NT2/D1 (cell line): ENCODE data around the gene INSYN1.

Experiments used
- DNase-seq: peaks from one replicate; pipeline ENCODE4 v3.0.0-alpha.2; 2011; ENCODE audit warnings: low read depth, low spot score
- H3K27me3 ChIP-seq: 2 replicates; pipeline ENCODE4 v1.6.0; 2011; ENCODE audit warnings: mild to moderate bottlenecking; ENCODE audit not compliant: insufficient read length, insufficient read depth
- H3K36me3 ChIP-seq: 2 replicates; pipeline ENCODE4 v1.6.1; 2011; ENCODE audit warnings: mild to moderate bottlenecking, low read length, mixed read lengths; ENCODE audit not compliant: insufficient read depth, insufficient read length
- H3K4me1 ChIP-seq: 2 replicates; pipeline ENCODE4 v1.5.1; 2011; ENCODE audit not compliant: insufficient read depth, insufficient read length
- H3K4me3 ChIP-seq: 2 replicates; pipeline ENCODE4 v1.5.1; 2011; ENCODE audit warnings: low read depth; ENCODE audit not compliant: insufficient read length
- H3K9ac ChIP-seq: 2 replicates; pipeline ENCODE4 v1.6.0; 2011; ENCODE audit warnings: low read depth; ENCODE audit not compliant: insufficient read length
- H3K9me3 ChIP-seq: 2 replicates; pipeline ENCODE4 v1.5.1; 2011; ENCODE audit warnings: mild to moderate bottlenecking, low read length; ENCODE audit not compliant: insufficient read depth
- SUZ12 ChIP-seq: IDR thresholded peaks from 2 replicates; pipeline ENCODE4 v1.6.1; 2011; ENCODE audit not compliant: insufficient read length, insufficient read depth; ENCODE audit errors: extremely low read depth
- YY1 ChIP-seq: IDR thresholded peaks from 2 replicates; pipeline ENCODE4 v1.6.1; 2011; ENCODE audit not compliant: insufficient read length, insufficient read depth
- ZNF274 ChIP-seq: IDR thresholded peaks from 2 replicates; pipeline ENCODE4 v1.6.1; 2011; ENCODE audit warnings: mild to moderate bottlenecking, low read depth, low read length

INSYN1 gene

DNA sequence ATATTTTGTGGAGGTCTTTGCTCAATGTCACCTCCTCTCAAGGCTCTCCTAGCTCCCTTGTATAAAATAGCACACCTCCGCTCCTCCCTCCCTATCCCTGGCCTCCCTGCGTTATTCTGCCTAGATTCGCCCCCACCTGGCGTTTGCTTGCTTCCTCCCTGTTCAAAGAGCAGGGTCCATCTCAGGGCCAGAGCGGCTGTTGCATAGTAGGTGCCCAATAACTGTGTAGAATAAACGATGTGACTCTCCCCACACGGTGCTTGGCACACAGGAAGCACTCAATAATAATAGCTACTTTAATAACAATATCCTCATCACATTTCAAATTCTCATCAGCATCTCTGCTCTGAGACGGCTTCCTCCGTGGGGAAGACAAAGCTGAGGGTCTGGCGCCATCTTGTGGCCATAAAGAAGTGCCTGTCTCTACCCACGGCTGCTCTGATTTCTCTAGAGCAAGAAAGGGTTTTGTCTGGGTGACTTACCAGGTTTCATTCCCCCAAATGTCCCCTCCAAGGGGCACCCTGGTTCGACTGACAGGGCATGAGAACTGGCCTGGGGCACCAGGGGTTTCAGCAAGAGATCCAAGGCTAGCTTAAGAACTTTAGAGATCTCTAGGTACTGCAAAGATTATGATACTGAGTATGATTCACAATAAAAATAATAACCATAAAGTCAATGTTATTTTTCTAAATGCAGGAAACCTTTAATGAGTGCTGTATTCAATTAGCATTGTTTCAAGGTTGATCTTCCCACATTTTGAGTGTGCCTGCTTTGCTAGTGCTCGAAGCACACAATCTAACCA lies 52.9 kb downstream of the INSYN1 start:
- peaks cover 61% of the 10 kb centered on the region for H3K36me3 ChIP-seq
- DNase-seq: peak; percentile 83
- no peaks in the 10 kb centered on the region for H3K27me3 ChIP-seq
- no peak overlapping the region for H3K4me3 ChIP-seq
- no peaks in the 10 kb centered on the region for H3K9me3 ChIP-seq
- peaks cover 20% of the 10 kb centered on the region for H3K4me1 ChIP-seq
- no peak overlapping the region for H3K9ac ChIP-seq
- TF ChIP-seq SUZ12 (no peak), YY1 (no peak), ZNF274 (no peak)

DNA sequence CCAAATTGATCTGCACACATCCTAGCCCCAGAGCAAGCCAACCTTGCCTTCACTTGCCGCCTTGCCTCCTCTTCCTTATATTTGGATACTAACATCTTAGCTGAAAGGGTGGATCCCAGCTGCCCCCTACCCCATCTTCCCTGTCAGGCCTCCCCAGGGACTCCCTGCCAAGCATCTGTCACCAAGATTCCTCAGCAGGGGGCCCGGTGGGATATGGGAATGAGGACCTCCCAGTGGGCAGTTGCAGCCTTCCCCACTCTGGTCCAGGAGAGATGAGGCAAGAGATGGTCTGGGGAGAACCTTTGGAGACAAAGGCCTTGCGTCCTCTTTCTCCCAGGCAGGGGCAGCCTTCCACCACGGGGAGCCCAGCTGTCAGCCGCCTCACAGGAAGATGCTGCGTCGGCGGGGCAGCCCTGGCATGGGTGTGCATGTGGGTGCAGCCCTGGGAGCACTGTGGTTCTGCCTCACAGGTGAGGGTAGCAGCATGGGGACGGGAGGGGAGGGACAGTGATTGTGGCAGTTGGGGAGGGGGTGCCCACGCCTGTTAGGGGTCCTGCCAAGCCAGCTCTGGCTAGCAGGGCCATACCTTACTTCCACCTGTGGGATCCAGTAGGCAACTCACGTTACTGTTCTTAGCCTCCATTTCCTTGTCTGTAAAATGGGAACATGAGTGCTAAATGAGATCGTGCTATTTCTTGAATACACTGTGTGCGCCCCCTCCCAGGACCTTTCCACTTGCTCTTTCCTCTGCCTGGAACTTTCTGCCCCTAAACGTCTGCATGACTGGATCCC lies 53.7 kb downstream of the INSYN1 start:
- Histone ChIP-seq H3K27me3 (no peaks in the 10 kb centered on the region), H3K4me3 (no peak overlapping the region), H3K9ac (no peak overlapping the region), H3K4me1 (peaks cover 20% of the 10 kb centered on the region), H3K9me3 (no peaks in the 10 kb centered on the region), H3K36me3 (peaks cover 56% of the 10 kb centered on the region)
- no peak for TF ChIP-seq YY1
- TF ChIP-seq ZNF274: no peak
- no peak for TF ChIP-seq SUZ12
- DNase-seq: no peak

DNA sequence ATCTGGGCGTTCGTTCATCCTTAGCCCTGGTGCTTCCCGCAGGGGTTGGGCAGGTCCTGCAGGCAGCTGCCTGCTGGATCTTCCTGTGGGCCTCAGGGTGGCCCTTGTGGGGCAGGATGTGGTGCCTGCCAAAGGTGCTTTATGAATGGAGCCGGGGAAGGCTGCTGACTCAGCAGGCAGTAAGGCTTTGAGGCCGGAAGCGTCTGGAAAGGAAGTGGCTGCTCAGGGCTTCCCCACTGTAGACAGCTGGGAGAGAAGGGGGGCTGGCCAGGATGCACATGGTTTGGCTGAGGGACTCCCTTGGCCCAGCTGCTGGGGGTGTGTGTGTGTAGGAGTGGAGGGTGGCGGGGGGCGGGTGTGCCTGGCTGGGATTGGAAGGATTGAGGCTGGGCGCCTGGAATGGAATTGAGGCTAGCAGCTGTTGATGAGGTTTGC lies 56.1 kb downstream of the INSYN1 start:
- no peak overlapping the region for H3K9ac ChIP-seq
- no peaks in the 10 kb centered on the region for H3K9me3 ChIP-seq
- peaks cover 27% of the 10 kb centered on the region for H3K4me1 ChIP-seq
- H3K36me3 ChIP-seq: peaks cover 49% of the 10 kb centered on the region
- DNase-seq: no peak
- H3K4me3 ChIP-seq: no peak overlapping the region
- H3K27me3 ChIP-seq: no peaks in the 10 kb centered on the region
- TF ChIP-seq SUZ12 (no peak), ZNF274 (no peak), YY1 (no peak)

DNA sequence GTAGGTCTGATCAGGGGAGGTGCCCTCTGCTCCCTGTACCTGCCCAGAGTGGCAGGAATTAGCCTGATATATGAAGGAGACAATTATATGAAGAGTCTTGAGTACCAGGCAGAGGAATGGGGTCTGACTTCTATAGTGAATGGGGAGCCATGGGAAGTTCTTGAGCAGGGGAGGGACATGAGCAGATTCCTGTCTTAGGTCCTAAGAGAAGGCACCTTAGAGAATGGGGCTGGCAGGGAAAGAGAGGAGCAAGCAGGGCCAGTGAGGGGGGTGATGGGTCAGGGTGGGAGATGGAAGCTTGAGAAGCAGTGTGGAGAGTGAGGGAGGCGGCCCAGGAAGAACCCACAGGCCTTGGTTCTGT lies 56.5 kb downstream of the INSYN1 start:
- no peak overlapping the region for H3K4me3 ChIP-seq
- TF ChIP-seq ZNF274 (no peak), YY1 (no peak), SUZ12 (no peak)
- no peaks in the 10 kb centered on the region for H3K9me3 ChIP-seq
- peaks cover 30% of the 10 kb centered on the region for H3K4me1 ChIP-seq
- peaks cover 52% of the 10 kb centered on the region for H3K36me3 ChIP-seq
- no peaks in the 10 kb centered on the region for H3K27me3 ChIP-seq
- no peak for DNase-seq
- no peak overlapping the region for H3K9ac ChIP-seq

DNA sequence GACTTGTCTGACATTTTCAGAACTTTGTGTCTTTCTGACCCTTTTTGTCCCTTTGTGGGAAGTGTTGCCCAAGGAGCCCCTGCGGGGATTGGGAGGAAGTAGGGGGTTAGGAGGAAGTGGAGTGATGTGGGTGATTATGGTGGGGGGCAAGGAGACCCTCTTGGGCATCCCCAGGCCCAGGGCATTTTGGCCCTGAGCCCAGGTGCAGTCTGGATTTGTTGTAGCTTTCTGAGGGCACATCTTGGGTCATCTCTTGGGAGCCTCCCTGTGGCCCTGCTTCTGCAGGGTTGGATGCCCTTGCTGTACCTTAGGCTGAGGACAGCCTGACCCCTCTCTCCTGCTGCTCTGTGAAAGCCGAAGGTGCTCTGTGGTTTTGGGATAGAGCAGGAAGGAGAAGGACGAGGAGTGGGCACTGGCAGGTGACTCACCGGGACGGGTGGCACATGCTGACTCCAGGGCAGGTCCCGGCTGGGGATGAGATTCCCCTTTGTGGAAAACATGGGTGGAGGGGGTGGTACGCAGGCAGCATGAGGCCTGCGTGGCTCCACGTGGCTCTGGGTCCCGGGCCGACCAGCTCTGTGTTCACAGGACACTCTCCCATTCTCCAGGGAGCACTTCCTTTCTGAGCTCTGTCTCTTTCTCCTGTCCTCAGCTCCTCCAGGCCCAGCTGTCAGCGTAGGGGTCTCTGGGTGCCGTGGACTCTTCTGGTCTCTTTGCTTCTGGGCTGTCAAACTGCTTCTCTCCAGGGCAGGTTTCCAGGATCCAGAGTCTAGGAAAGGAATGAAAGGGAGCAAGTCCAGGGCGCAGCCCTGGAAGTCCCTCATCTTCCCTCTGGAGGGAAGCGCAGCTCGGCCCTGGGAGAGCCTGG lies 57.1 kb downstream of the INSYN1 start:
- no peak for TF ChIP-seq YY1
- TF ChIP-seq ZNF274: no peak
- no peak for TF ChIP-seq SUZ12
- no peak overlapping the region for H3K9ac ChIP-seq

DNA sequence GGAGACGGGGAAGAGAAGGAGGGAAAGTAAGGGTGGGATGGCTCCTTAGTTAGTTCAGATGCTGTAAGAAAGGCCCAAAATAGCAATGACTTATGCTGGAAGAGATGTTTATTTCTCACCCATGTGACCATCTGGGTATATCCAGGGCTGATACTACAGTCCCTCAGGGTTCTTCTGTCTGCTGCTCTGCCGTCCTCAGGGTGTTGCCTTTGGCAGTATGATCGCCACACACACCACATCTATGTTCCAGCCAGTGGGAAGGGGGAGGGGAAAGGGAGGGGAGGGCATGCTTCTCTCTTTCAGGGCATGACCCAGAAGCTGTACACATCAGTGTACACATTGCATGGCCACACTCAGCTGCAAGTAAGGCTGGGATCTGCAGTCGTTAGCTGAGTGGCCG lies 58.7 kb downstream of the INSYN1 start:
- H3K9ac ChIP-seq: no peak overlapping the region
- TF ChIP-seq SUZ12: no peak
- TF ChIP-seq ZNF274: no peak
- H3K4me1 ChIP-seq: peaks cover 26% of the 10 kb centered on the region
- H3K27me3 ChIP-seq: no peaks in the 10 kb centered on the region
- no peak overlapping the region for H3K4me3 ChIP-seq
- peaks cover 50% of the 10 kb centered on the region for H3K36me3 ChIP-seq
- no peaks in the 10 kb centered on the region for H3K9me3 ChIP-seq
- DNase-seq: no peak

More for the DNA sequence above, 57.1 kb downstream of the INSYN1 start:
- H3K9me3 ChIP-seq: no peaks in the 10 kb centered on the region
- peaks cover 50% of the 10 kb centered on the region for H3K36me3 ChIP-seq
- H3K4me1 ChIP-seq: peaks cover 31% of the 10 kb centered on the region
- DNase-seq: no peak
- H3K27me3 ChIP-seq: no peaks in the 10 kb centered on the region
- H3K4me3 ChIP-seq: no peak overlapping the region
